BE2C (cell line): ENCODE results near the gene ALCAM.
"Not testable (repeated sequence)": the region's sequence is repeated elsewhere in the genome, so short reads cannot be mapped to it uniquely, and the experiment has no call there.

Experiments
- DNase-seq: peaks from one replicate; pipeline ENCODE4 v3.0.0-alpha.2; 2020
- H3K27me3 ChIP-seq: fragments of 250-450 bp; sonication (Bioruptor Pico); 2 replicates; pipeline ENCODE4 v1.5.1; 2020; ENCODE audit warnings: mild to moderate bottlenecking
- H3K36me3 ChIP-seq: fragments of 250-450 bp; sonication (Bioruptor Pico); 2 replicates; pipeline ENCODE4 v1.5.1; 2020; ENCODE audit warnings: mild to moderate bottlenecking
- H3K4me1 ChIP-seq: fragments of 250-450 bp; sonication (Bioruptor Pico); 2 replicates; pipeline ENCODE4 v1.5.1; 2020
- H3K4me3 ChIP-seq: 2 replicates; pipeline ENCODE4 v1.5.1; 2011; ENCODE audit warnings: low read depth, low read length
- H3K9me3 ChIP-seq: fragments of 250-450 bp; sonication (Bioruptor Pico); 2 replicates; pipeline ENCODE4 v1.5.1; 2020
- TF ChIP-seq, protein P1 (sequence below): IDR thresholded peaks from 2 replicates; pipeline ENCODE4 v1.5.1; 2012; ENCODE audit warnings: mild to moderate bottlenecking, low read depth, low read length

Gene ALCAM

GRCh38 chr3:105399062-105399461 lies 32.4 kb downstream of the ALCAM start:
- no peaks in the 10 kb centered on the region for H3K27me3 ChIP-seq
- H3K4me3 ChIP-seq = no peak overlapping the region
- no peaks in the 10 kb centered on the region for H3K4me1 ChIP-seq
- peaks cover 3% of the 10 kb centered on the region; the same call in 1 of the 2 replicates for H3K9me3 ChIP-seq
- no peak for DNase-seq
- TF ChIP-seq, protein P1, sequence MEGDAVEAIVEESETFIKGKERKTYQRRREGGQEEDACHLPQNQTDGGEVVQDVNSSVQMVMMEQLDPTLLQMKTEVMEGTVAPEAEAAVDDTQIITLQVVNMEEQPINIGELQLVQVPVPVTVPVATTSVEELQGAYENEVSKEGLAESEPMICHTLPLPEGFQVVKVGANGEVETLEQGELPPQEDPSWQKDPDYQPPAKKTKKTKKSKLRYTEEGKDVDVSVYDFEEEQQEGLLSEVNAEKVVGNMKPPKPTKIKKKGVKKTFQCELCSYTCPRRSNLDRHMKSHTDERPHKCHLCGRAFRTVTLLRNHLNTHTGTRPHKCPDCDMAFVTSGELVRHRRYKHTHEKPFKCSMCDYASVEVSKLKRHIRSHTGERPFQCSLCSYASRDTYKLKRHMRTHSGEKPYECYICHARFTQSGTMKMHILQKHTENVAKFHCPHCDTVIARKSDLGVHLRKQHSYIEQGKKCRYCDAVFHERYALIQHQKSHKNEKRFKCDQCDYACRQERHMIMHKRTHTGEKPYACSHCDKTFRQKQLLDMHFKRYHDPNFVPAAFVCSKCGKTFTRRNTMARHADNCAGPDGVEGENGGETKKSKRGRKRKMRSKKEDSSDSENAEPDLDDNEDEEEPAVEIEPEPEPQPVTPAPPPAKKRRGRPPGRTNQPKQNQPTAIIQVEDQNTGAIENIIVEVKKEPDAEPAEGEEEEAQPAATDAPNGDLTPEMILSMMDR = no peak
- peaks cover 7% of the 10 kb centered on the region for H3K36me3 ChIP-seq

- no peaks in the 10 kb centered on the region for H3K4me1 ChIP-seq
- TF ChIP-seq, protein P1 = no peak
These were observed 32.9 kb downstream of the ALCAM start for GRCh38 chr3:105399611-105400010.

GRCh38 chr3:105401254-105401653 lies 34.5 kb downstream of the ALCAM start:
- Histone ChIP-seq H3K36me3 (peaks cover 7% of the 10 kb centered on the region), H3K4me1 (no peaks in the 10 kb centered on the region), H3K27me3 (no peaks in the 10 kb centered on the region), H3K4me3 (no peak overlapping the region), H3K9me3 (peaks cover 3% of the 10 kb centered on the region; the same call in 1 of the 2 replicates)
- TF ChIP-seq, protein P1 = no peak
- no peak for DNase-seq

More at GRCh38 chr3:105399611-105400010, 32.9 kb downstream of the ALCAM start:
- Histone ChIP-seq H3K4me3 (no peak overlapping the region), H3K9me3 (peaks cover 3% of the 10 kb centered on the region; the same call in 1 of the 2 replicates), H3K36me3 (peaks cover 7% of the 10 kb centered on the region), H3K27me3 (no peaks in the 10 kb centered on the region)
- no peak for DNase-seq

DNA sequence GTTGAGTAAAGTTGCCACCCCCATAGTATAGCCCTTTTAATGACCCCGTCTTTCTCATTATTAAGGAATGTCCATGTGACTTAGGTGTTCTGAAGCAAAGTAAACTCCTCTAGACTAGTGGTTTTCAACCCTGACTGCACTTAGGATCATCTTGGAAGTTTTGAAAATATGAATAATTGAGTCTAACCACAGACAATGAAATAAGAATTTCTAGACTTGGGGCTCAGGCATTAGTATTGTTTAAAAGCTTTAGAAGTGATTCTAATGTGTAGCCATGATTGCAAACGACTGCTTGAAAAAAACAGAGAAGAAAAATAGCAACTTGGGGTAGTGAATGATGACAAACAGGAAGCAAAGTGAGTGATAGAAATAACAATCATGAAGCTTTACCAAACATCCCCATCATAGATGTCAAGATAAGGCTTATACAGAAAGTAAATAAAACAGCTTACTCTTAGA lies 35.0 kb downstream of the ALCAM start:
- DNase-seq = no peak

DNA sequence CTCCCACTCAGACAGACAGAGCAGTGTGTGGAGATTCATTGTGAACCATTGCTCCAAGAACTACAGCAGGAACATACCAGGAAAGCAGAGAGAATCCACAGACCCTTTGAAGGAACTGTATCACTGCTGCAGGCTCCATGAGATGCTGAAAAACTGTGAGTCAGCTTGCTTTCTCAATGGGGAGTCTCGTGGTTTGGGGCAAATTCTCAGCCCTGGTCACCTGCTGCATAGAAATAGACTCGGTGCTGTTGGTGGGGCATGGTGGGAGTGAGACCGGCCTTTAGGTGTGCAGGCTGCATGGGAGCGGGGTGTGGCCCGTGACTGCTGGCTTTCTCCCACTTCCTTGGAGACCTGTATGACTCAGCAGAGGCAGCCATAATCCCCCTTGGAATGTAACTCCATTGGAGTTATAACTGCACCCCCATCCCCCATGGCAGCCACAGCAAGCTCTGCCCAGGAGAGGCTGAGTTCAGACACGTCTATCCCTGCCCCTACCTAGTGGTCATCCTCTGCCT lies 35.6 kb downstream of the ALCAM start:
- no peak for DNase-seq
- TF ChIP-seq, protein P1 = no peak
- Histone ChIP-seq H3K27me3 (no peaks in the 10 kb centered on the region), H3K36me3 (peaks cover 10% of the 10 kb centered on the region), H3K4me1 (no peaks in the 10 kb centered on the region), H3K9me3 (peaks cover 3% of the 10 kb centered on the region; the same call in 1 of the 2 replicates), H3K4me3 (no peak overlapping the region)

More for the DNA sequence above, 35.0 kb downstream of the ALCAM start:
- Histone ChIP-seq H3K27me3 (no peaks in the 10 kb centered on the region), H3K4me1 (no peaks in the 10 kb centered on the region), H3K9me3 (peaks cover 3% of the 10 kb centered on the region; the same call in 1 of the 2 replicates), H3K36me3 (peaks cover 7% of the 10 kb centered on the region), H3K4me3 (no peak overlapping the region)
- TF ChIP-seq, protein P1 = no peak

DNA sequence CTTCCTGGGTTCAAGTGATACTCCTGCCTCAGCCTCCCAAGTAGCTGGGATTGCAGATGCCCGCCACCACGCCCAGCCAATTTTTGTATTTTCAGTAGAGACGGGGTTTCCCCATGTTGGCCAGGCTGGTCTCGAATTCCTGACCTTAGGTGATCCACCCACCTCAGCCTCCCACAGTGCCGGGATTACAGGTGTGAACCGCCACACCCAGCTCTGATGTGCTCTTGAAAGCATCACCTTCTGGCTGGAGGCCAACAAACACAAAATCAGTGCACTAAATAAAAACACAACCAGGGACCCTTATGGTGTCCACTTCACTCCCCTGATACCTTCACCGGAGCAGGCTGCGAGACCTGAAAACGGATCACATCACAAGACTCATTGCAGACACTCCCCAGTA lies 36.3 kb downstream of the ALCAM start:
- DNase-seq, H3K27me3 ChIP-seq, H3K4me1 ChIP-seq, H3K4me3 ChIP-seq, H3K9me3 ChIP-seq: not testable (repeated sequence)
- peaks cover 14% of the 10 kb centered on the region for H3K36me3 ChIP-seq
